ENCODE data around the gene RGS11. TPM values are rescaled to one million over a fixed set of nuclear protein-coding genes. Genes with fewer than 3 reads are reported as not detected.

The RGS11 gene
- total RNA-seq, 3 donors from 2014 or later (not counting 1 experiment from before 2014, with no cell fraction given) = 0.25 TPM; not detected in 2

DNA sequence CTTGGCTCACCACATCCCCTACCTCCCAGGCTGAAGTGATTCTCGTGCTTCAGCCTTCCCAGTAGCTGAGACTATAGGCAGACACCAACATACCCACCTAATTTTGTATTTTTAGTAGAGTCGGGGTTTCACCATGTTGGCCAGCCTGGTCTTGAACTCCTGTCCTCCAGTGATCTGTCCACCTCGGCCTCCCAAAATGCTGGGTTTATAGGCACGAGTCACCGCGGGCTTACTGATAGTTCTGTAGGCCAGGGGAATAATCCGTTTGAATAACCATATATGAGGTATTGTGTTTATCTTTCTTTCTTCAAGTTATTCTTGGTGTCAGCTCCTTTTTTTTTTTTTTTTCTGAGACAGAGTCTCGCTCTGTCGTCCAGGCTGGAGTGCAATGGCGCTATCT is 33.5 kb downstream of the RGS11 start:
- 79% methylated on average over 7 of the region's 10 CpGs for WGBS (ENCODE audit: insufficient coverage)
- Histone ChIP-seq H3K4me1 (ENCODE audit: control insufficient read depth, insufficient read depth, low read length) (peaks cover 35% of the 10 kb centered on the region), H3K4me3 (ENCODE audit: low read length) (no peak overlapping the region), H3K27ac (ENCODE audit: low read length) (no peak overlapping the region), H3K27me3 (ENCODE audit: control insufficient read depth, insufficient read depth, low read length) (no peaks in the 10 kb centered on the region), H3K36me3 (ENCODE audit: control insufficient read depth, insufficient read depth, low read length) (no peaks in the 10 kb centered on the region), H3K9me3 (ENCODE audit: control insufficient read depth, insufficient read depth, low read length) (no peaks in the 10 kb centered on the region)
- DNase-seq (no peak), ATAC-seq (peak in 1 of 3 donors; percentile 35)
- H3K36me3 Mint-ChIP-seq = no peaks in the 10 kb centered on the region
- H3K4me3 Mint-ChIP-seq = no peak overlapping the region
- H3K9me3 Mint-ChIP-seq = no peaks in the 10 kb centered on the region
- TF ChIP-seq, protein P1, sequence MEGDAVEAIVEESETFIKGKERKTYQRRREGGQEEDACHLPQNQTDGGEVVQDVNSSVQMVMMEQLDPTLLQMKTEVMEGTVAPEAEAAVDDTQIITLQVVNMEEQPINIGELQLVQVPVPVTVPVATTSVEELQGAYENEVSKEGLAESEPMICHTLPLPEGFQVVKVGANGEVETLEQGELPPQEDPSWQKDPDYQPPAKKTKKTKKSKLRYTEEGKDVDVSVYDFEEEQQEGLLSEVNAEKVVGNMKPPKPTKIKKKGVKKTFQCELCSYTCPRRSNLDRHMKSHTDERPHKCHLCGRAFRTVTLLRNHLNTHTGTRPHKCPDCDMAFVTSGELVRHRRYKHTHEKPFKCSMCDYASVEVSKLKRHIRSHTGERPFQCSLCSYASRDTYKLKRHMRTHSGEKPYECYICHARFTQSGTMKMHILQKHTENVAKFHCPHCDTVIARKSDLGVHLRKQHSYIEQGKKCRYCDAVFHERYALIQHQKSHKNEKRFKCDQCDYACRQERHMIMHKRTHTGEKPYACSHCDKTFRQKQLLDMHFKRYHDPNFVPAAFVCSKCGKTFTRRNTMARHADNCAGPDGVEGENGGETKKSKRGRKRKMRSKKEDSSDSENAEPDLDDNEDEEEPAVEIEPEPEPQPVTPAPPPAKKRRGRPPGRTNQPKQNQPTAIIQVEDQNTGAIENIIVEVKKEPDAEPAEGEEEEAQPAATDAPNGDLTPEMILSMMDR (IDR thresholded peaks at IDR 0.05) = no peak
- H3K27ac Mint-ChIP-seq = no peak overlapping the region
- intact Hi-C loops (cut with micrococcal nuclease) = no loop called here
- H3K27me3 Mint-ChIP-seq (ENCODE audit: low read depth in 2 of 2) = no peaks in the 10 kb centered on the region
- peaks cover 32 to 48% of the 10 kb centered on the region in 2 donors for H3K4me1 Mint-ChIP-seq

DNA sequence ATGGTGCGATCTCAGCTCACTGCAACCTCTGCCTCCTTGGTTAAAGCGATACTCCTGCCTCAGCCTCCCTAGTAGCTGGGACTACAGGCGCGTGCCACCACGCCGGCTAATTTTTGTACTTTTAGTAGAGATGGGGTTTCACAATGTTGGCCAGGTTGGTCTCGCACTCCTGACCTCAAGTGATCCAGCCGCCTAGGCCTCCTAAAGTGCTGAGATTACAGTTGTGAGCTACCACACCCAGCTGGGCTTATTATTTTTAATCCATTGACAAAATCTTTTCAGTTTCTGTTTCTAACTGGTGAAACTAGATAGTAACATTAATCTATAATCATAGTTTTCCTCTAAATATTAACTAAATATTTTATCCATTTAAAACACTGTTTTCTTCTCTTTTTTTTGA is 35.2 kb downstream of the RGS11 start:
- TF ChIP-seq, protein P1 (IDR thresholded peaks at IDR 0.05) = no peak
- Histone ChIP-seq H3K27ac (ENCODE audit: low read length) (no peak overlapping the region), H3K9me3 (ENCODE audit: control insufficient read depth, insufficient read depth, low read length) (no peaks in the 10 kb centered on the region), H3K4me1 (ENCODE audit: control insufficient read depth, insufficient read depth, low read length) (peaks cover 33% of the 10 kb centered on the region), H3K36me3 (ENCODE audit: control insufficient read depth, insufficient read depth, low read length) (no peaks in the 10 kb centered on the region), H3K27me3 (ENCODE audit: control insufficient read depth, insufficient read depth, low read length) (no peaks in the 10 kb centered on the region), H3K4me3 (ENCODE audit: low read length) (no peak overlapping the region)
- no peaks in the 10 kb centered on the region for H3K36me3 Mint-ChIP-seq
- H3K27me3 Mint-ChIP-seq (ENCODE audit: low read depth in 2 of 2) = no peaks in the 10 kb centered on the region
- no peaks in the 10 kb centered on the region for H3K9me3 Mint-ChIP-seq
- peak overlapping the region in 1 of 2 donors; percentile 63 for H3K27ac Mint-ChIP-seq
- intact Hi-C loops (cut with micrococcal nuclease) = no loop called here
- peak overlapping the region; percentile 42 for H3K4me3 Mint-ChIP-seq
- 39% methylated on average over 8 of the region's 8 CpGs for WGBS (ENCODE audit: insufficient coverage)
- H3K4me1 Mint-ChIP-seq = peaks cover 28 to 43% of the 10 kb centered on the region in 2 donors
- DNase-seq (no peak), ATAC-seq (peak in 2 of 3 donors; percentile 53 to 62)

DNA sequence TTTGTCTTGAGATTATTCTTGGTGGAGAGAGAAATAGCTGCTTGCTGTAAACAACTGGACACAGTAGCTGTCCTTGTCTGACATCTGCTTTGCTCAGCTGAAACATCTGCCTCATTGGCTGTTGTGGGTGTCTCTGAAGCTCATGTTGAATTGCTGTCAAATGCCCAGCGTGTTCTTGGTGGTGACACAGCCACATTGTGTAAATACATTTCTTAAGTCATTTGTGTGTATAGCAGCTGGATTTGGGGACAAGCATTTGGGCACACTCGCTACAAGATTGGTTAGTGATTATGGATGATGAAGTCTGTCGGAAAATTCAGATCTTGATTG is 35.8 kb downstream of the RGS11 start:
- no peak overlapping the region for H3K4me3 ChIP-seq (ENCODE audit: low read length)
- Mint-ChIP-seq H3K4me1 (peaks cover 35 to 46% of the 10 kb centered on the region in 2 donors), H3K4me3 (peak overlapping the region; percentile 19), H3K9me3 (no peaks in the 10 kb centered on the region), H3K27me3 (ENCODE audit: low read depth in 2 of 2) (no peaks in the 10 kb centered on the region), H3K27ac (peak overlapping the region in 1 of 2 donors; percentile 63), H3K36me3 (no peaks in the 10 kb centered on the region)
- no peaks in the 10 kb centered on the region for H3K36me3 ChIP-seq (ENCODE audit: control insufficient read depth, insufficient read depth, low read length)
- peaks cover 39% of the 10 kb centered on the region for H3K4me1 ChIP-seq (ENCODE audit: control insufficient read depth, insufficient read depth, low read length)
- intact Hi-C loops (cut with micrococcal nuclease) = no loop called here
- H3K9me3 ChIP-seq (ENCODE audit: control insufficient read depth, insufficient read depth, low read length) = no peaks in the 10 kb centered on the region
- no peak overlapping the region for H3K27ac ChIP-seq (ENCODE audit: low read length)
- 97% methylated on average over 3 of the region's 3 CpGs for WGBS (ENCODE audit: insufficient coverage)
- no peaks in the 10 kb centered on the region for H3K27me3 ChIP-seq (ENCODE audit: control insufficient read depth, insufficient read depth, low read length)
- TF ChIP-seq, protein P1 (IDR thresholded peaks at IDR 0.05) = no peak
- DNase-seq (no peak), ATAC-seq (no peak)
